ENCODE data around the gene PRKD1. TPM values are rescaled to one million over a fixed set of nuclear protein-coding genes. Genes with fewer than 3 reads are reported as not detected.

The PRKD1 gene
- total RNA-seq, 1 donor from 2014 or later = 17.2 TPM

DNA sequence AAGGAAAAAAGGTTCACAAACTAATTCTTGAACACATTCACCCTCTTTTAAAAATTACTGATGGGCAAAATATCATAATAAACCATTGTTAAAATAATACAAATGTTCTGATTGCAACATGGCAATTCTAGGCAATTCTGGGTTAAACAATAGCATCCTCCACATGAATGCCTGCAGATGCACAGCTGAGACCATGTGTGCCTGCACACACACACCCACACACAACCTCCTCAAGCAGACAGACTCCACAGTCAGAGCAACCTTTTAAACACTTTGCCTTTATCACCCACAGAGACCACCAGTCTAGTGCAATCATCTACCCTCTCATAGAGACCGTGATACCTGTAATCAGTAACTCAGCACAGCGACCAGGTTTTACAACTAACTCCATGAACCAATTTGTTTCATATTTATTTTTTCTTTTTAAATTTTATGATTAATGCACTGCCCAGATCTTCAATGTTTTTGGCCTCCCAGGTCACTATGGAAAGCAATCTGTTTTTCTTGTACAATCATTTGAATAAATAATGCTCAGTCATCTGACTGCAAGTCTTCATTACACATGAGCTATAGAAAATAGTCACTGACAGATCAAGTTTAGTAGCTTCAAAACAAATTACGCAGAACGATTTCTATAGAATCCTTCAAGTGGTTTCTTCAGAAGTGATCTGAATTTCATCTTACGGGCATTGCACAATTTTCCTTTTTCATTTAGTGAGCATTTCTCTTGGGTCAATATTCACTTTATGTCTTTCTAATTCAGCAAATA lies 105.8 kb downstream of the PRKD1 start:
- H3K4me1 ChIP-seq = peaks cover 13% of the 10 kb centered on the region
- intact Hi-C loops (cut with DNase I) = no loop called here
- no peak overlapping the region for H3K27ac ChIP-seq
- no peaks in the 10 kb centered on the region for H3K9me3 ChIP-seq
- H3K36me3 ChIP-seq = no peaks in the 10 kb centered on the region
- TF ChIP-seq CTCF (IDR thresholded peaks at IDR 0.05) = no peak
- H3K27me3 ChIP-seq = no peaks in the 10 kb centered on the region
- no peak for DNase-seq
- no peak for ATAC-seq
- H3K4me3 ChIP-seq = no peak overlapping the region

GRCh38 chr14:29821242-29821641 lies 106.4 kb downstream of the PRKD1 start:
- Histone ChIP-seq H3K4me3 (no peak overlapping the region), H3K9me3 (no peaks in the 10 kb centered on the region), H3K4me1 (peaks cover 13% of the 10 kb centered on the region), H3K36me3 (no peaks in the 10 kb centered on the region), H3K27me3 (no peaks in the 10 kb centered on the region), H3K27ac (no peak overlapping the region)
- intact Hi-C loops (cut with DNase I) = no loop called here
- DNase-seq (no peak), ATAC-seq (no peak)
- TF ChIP-seq CTCF (IDR thresholded peaks at IDR 0.05) = no peak

- H3K27ac ChIP-seq = no peak overlapping the region
- H3K36me3 ChIP-seq = no peaks in the 10 kb centered on the region
- no peaks in the 10 kb centered on the region for H3K27me3 ChIP-seq
- ATAC-seq = no peak
- TF ChIP-seq CTCF (IDR thresholded peaks at IDR 0.05) = no peak
- H3K4me3 ChIP-seq = no peak overlapping the region
- DNase-seq = no peak
- no peaks in the 10 kb centered on the region for H3K9me3 ChIP-seq
- peaks cover 13% of the 10 kb centered on the region for H3K4me1 ChIP-seq
- intact Hi-C loops (cut with DNase I) = no loop called here
Measured at GRCh38 chr14:29820785-29821184, 106.9 kb downstream of the PRKD1 start.

- Histone ChIP-seq H3K27me3 (no peaks in the 10 kb centered on the region), H3K4me3 (no peak overlapping the region), H3K4me1 (peaks cover 13% of the 10 kb centered on the region), H3K9me3 (no peaks in the 10 kb centered on the region), H3K27ac (no peak overlapping the region), H3K36me3 (no peaks in the 10 kb centered on the region)
- no peak for ATAC-seq
- intact Hi-C loops (cut with DNase I) = no loop called here
- no peak for DNase-seq
- TF ChIP-seq CTCF (IDR thresholded peaks at IDR 0.05) = no peak
Measured at GRCh38 chr14:29817767-29818405, 109.8 kb downstream of the PRKD1 start.

DNA sequence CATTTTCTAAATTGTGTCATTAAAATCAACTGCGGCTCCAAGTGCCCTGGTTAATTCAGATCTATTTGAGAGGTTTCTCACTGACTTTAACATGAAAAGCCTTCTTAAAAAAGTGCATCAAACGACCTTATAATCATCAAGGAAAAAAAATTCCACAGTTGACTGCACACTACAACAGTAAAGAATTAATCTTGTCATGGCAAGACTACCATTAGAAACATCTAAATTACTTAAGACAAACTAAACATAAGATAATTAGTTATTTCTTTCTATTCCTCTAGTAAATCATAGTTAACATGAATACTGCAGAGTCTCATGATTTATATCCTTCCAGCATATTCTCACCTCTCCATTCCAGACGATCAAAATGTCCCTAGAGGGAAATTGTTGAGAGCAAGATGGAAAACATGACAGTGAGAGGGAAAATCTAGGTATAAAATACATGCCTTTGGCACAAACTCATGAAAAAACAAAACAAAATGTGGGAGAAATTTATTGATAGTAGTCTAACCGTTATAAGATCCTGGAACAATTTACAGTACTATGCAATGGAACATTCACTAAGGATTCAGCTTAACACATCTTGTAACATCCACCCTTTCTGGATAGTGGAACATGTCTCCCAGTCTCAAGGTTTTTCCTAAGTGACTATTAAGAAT lies 112.5 kb downstream of the PRKD1 start:
- DNase-seq (no peak), ATAC-seq (no peak)
- TF ChIP-seq CTCF (IDR thresholded peaks at IDR 0.05) = no peak
- peaks cover 7% of the 10 kb centered on the region for H3K4me1 ChIP-seq
- no peak overlapping the region for H3K27ac ChIP-seq
- no peaks in the 10 kb centered on the region for H3K36me3 ChIP-seq
- H3K9me3 ChIP-seq = no peaks in the 10 kb centered on the region
- intact Hi-C loops (cut with DNase I) = no loop called here
- H3K4me3 ChIP-seq = no peak overlapping the region
- H3K27me3 ChIP-seq = no peaks in the 10 kb centered on the region

All from upper lobe of right lung (tissue), 1 donor.